Measurements from ENCODE around the gene PLPP3. TPM values are rescaled to one million over a fixed set of nuclear protein-coding genes. Genes with fewer than 3 reads are reported as not detected.
A peak's percentile ranks its signal among the peaks of the same experiment; 100 is the strongest.

PLPP3 gene
- total RNA-seq, 2 experiments from 2014 or later = not detected

- Histone ChIP-seq H3K4me3 (ENCODE audit: low read length) (no peak overlapping the region), H3K4me1 (ENCODE audit: insufficient read depth, low read length) (no peaks in the 10 kb centered on the region), H3K36me3 (ENCODE audit: insufficient read depth, low read length) (no peaks in the 10 kb centered on the region), H3K9me3 (ENCODE audit: control insufficient read depth in 1 of 2, insufficient read depth in 1 of 2, low read length in 2 of 2) (peaks cover 0 to 10% of the 10 kb centered on the region in 2 experiments), H3K27me3 (ENCODE audit: control insufficient read depth in 1 of 2, insufficient read depth in 2 of 2, low read length in 2 of 2) (no peaks in the 10 kb centered on the region), H3K27ac (ENCODE audit: low read depth in 1 of 2, low read length in 2 of 2) (no peak overlapping the region)
- Mint-ChIP-seq H3K4me3 (no peak overlapping the region), H3K4me1 (ENCODE audit: low read depth) (no peaks in the 10 kb centered on the region), H3K27me3 (no peaks in the 10 kb centered on the region), H3K36me3 (ENCODE audit: low read depth) (no peaks in the 10 kb centered on the region), H3K27ac (no peak overlapping the region), H3K9me3 (no peaks in the 10 kb centered on the region)
- ChIA-PET CTCF (no interaction called here), POLR2A (no interaction called here)
- TF ChIP-seq CTCF (IDR thresholded peaks at IDR 0.05) = no peak
- DNase-seq = no peak
- no peak for ATAC-seq (ENCODE audit: poor library complexity)
- intact Hi-C loops (cut with DNase I, micrococcal nuclease) = no loop called here
Observed at GRCh38 chr1:56506951-56507491, 72.3 kb downstream of the PLPP3 start.

GRCh38 chr1:56505792-56506743, 73.3 kb downstream of the PLPP3 start:
- ChIA-PET POLR2A (no interaction called here), CTCF (no interaction called here)
- no peaks in the 10 kb centered on the region for H3K36me3 Mint-ChIP-seq (ENCODE audit: low read depth)
- H3K4me3 Mint-ChIP-seq = no peak overlapping the region
- no peaks in the 10 kb centered on the region for H3K4me1 Mint-ChIP-seq (ENCODE audit: low read depth)
- no peak overlapping the region for H3K4me3 ChIP-seq (ENCODE audit: low read length)
- no peak for ATAC-seq (ENCODE audit: poor library complexity)
- intact Hi-C loops (cut with DNase I, micrococcal nuclease) = no loop called here
- no peaks in the 10 kb centered on the region for H3K36me3 ChIP-seq (ENCODE audit: insufficient read depth, low read length)
- no peak overlapping the region for H3K27ac ChIP-seq (ENCODE audit: low read depth in 1 of 2, low read length in 2 of 2)
- H3K27ac Mint-ChIP-seq = no peak overlapping the region
- no peak for TF ChIP-seq CTCF (IDR thresholded peaks at IDR 0.05)
- no peaks in the 10 kb centered on the region for H3K27me3 ChIP-seq (ENCODE audit: control insufficient read depth in 1 of 2, insufficient read depth in 2 of 2, low read length in 2 of 2)
- no peak for DNase-seq
- H3K27me3 Mint-ChIP-seq = no peaks in the 10 kb centered on the region
- no peaks in the 10 kb centered on the region for H3K9me3 Mint-ChIP-seq
- H3K4me1 ChIP-seq (ENCODE audit: insufficient read depth, low read length) = no peaks in the 10 kb centered on the region
- H3K9me3 ChIP-seq (ENCODE audit: control insufficient read depth in 1 of 2, insufficient read depth in 1 of 2, low read length in 2 of 2) = peaks cover 0 to 10% of the 10 kb centered on the region in 2 experiments

- DNase-seq (peak in 2 of 14 experiments; percentile 15 to 35), ATAC-seq (ENCODE audit: poor library complexity) (no peak)
- H3K27ac Mint-ChIP-seq = no peak overlapping the region
- intact Hi-C loops (cut with DNase I, micrococcal nuclease) = no loop called here
- H3K4me3 ChIP-seq (ENCODE audit: low read length) = no peak overlapping the region
- peaks cover 0 to 10% of the 10 kb centered on the region in 2 experiments for H3K9me3 ChIP-seq (ENCODE audit: control insufficient read depth in 1 of 2, insufficient read depth in 1 of 2, low read length in 2 of 2)
- no peak overlapping the region for H3K27ac ChIP-seq (ENCODE audit: low read depth in 1 of 2, low read length in 2 of 2)
- TF ChIP-seq CTCF (IDR thresholded peaks at IDR 0.05) = no peak
- ChIA-PET POLR2A (no interaction called here), CTCF (no interaction called here)
- H3K4me3 Mint-ChIP-seq = no peak overlapping the region
- H3K36me3 ChIP-seq (ENCODE audit: insufficient read depth, low read length) = no peaks in the 10 kb centered on the region
- H3K4me1 Mint-ChIP-seq (ENCODE audit: low read depth) = no peaks in the 10 kb centered on the region
- H3K27me3 ChIP-seq (ENCODE audit: control insufficient read depth in 1 of 2, insufficient read depth in 2 of 2, low read length in 2 of 2) = no peaks in the 10 kb centered on the region
- H3K4me1 ChIP-seq (ENCODE audit: insufficient read depth, low read length) = no peaks in the 10 kb centered on the region
- no peaks in the 10 kb centered on the region for H3K27me3 Mint-ChIP-seq
- no peaks in the 10 kb centered on the region for H3K9me3 Mint-ChIP-seq
- H3K36me3 Mint-ChIP-seq (ENCODE audit: low read depth) = no peaks in the 10 kb centered on the region
Observed at GRCh38 chr1:56502700-56503245, 76.6 kb downstream of the PLPP3 start.
